Osteoblast (primary cell): Measurements from ENCODE around the gene SLC22A15. TPM values are rescaled to one million over a fixed set of nuclear protein-coding genes. Genes with fewer than 3 reads are reported as not detected.

Experiments used
- DNase-seq: peaks from one replicate; pipeline ENCODE4 v3.0.0; 2011; ENCODE audit warnings: low spot score, mixed read lengths; ENCODE audit not compliant: insufficient read length; ENCODE audit errors: missing footprints
- H2AFZ ChIP-seq: 2 replicates; pipeline ENCODE4 v1.6.0; 2011; ENCODE audit warnings: mild to moderate bottlenecking, low read length
- H3K27ac ChIP-seq: 2 replicates; pipeline ENCODE4 v1.5.1; 2011; ENCODE audit warnings: mild to moderate bottlenecking, low read depth, low read length, moderate library complexity
- H3K27me3 ChIP-seq: 2 replicates; pipeline ENCODE4 v1.6.0; 2012; ENCODE audit warnings: mild to moderate bottlenecking, control low read depth, inconsistent platforms, low read length, moderate library complexity; ENCODE audit not compliant: insufficient read depth
- H3K36me3 ChIP-seq: 2 replicates; pipeline ENCODE4 v1.5.1; 2011; ENCODE audit warnings: mild to moderate bottlenecking, low read length, control low read depth, moderate library complexity; ENCODE audit not compliant: insufficient read depth
- H3K4me1 ChIP-seq: 2 replicates; pipeline ENCODE4 v1.5.1; 2011; ENCODE audit warnings: mild to moderate bottlenecking, low read length, control low read depth, moderate library complexity; ENCODE audit not compliant: insufficient read depth
- H3K4me2 ChIP-seq: 2 replicates; pipeline ENCODE4 v1.6.0; 2011; ENCODE audit warnings: mild to moderate bottlenecking, low read length; ENCODE audit not compliant: insufficient read depth
- H3K4me3 ChIP-seq: fragments of 200-600 bp; sonication (generic); 3 replicates; pipeline ENCODE4 v1.5.1; 2012; ENCODE audit warnings: mild to moderate bottlenecking, low read length, inconsistent platforms; ENCODE audit not compliant: insufficient read depth
- H3K79me2 ChIP-seq: 2 replicates; pipeline ENCODE4 v1.6.0; 2012; ENCODE audit warnings: mild to moderate bottlenecking, low read length, control low read depth, inconsistent platforms; ENCODE audit not compliant: insufficient read depth
- H3K9me3 ChIP-seq: 2 replicates; pipeline ENCODE4 v1.5.1; 2011; ENCODE audit warnings: low read depth, low read length, control low read depth
- H4K20me1 ChIP-seq: 2 replicates; pipeline ENCODE4 v1.6.0; 2012; ENCODE audit warnings: mild to moderate bottlenecking, low read length, control low read depth; ENCODE audit not compliant: insufficient read depth
- total RNA-seq: library from RNA; depleted of rRNA; stranded (reverse); fragments of >200 nt; gene quantifications from 2 replicates; pipeline ENCODE4 v1.2.3, GENCODE V29; 2012
- TF ChIP-seq, protein P1 (sequence below): IDR thresholded peaks from 2 replicates; pipeline ENCODE4 v1.5.1; 2011; ENCODE audit warnings: mild to moderate bottlenecking, low read depth, low read length, moderate library complexity; ENCODE audit errors: extremely low read depth

The SLC22A15 gene
- total RNA-seq, 1 donor, result 14.5 TPM

DNA sequence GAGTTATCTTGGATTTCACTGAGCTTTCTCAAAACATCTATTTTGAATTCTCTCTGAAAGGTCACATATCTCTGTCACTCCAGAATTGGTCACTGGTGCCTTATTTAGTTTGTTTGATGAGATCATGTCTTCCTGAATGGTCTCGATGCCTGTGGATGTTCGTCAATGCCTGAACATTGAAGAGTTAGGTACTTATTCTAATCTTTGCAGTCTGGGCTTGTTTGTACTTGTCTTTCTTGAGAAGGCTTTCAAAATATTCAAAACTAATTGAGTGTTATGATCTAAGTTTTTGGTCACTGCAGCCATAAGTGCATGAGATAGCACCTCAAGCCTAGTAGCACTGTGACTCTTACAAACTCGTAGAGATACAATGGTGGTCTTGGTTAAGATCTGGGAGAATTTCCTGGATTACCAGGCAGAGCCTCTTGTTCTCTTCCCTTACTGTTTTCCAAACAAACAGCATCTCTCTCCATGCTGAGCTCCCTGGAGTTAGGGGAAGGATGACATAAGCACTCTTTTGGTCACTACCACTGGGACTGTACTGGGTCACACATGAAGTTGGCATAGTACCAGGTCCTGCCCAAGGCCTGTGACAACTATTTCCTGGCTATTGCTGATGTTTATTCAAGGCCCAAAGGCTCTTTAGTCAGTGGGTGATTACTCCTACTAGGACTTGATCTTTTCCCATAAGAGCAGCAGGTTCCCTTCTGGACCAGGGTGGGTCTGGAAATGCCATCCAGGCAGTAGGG, 25.6 kb downstream of the SLC22A15 start:
- Histone ChIP-seq H2AFZ (no peak overlapping the region), H3K4me2 (no peak overlapping the region), H3K9me3 (no peaks in the 10 kb centered on the region), H3K4me1 (no peaks in the 10 kb centered on the region), H3K79me2 (no peaks in the 10 kb centered on the region), H3K27me3 (no peaks in the 10 kb centered on the region), H4K20me1 (no peaks in the 10 kb centered on the region), H3K4me3 (no peak overlapping the region), H3K36me3 (no peaks in the 10 kb centered on the region), H3K27ac (no peak overlapping the region)
- TF ChIP-seq, protein P1, sequence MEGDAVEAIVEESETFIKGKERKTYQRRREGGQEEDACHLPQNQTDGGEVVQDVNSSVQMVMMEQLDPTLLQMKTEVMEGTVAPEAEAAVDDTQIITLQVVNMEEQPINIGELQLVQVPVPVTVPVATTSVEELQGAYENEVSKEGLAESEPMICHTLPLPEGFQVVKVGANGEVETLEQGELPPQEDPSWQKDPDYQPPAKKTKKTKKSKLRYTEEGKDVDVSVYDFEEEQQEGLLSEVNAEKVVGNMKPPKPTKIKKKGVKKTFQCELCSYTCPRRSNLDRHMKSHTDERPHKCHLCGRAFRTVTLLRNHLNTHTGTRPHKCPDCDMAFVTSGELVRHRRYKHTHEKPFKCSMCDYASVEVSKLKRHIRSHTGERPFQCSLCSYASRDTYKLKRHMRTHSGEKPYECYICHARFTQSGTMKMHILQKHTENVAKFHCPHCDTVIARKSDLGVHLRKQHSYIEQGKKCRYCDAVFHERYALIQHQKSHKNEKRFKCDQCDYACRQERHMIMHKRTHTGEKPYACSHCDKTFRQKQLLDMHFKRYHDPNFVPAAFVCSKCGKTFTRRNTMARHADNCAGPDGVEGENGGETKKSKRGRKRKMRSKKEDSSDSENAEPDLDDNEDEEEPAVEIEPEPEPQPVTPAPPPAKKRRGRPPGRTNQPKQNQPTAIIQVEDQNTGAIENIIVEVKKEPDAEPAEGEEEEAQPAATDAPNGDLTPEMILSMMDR, result no peak
- no peak for DNase-seq

DNA sequence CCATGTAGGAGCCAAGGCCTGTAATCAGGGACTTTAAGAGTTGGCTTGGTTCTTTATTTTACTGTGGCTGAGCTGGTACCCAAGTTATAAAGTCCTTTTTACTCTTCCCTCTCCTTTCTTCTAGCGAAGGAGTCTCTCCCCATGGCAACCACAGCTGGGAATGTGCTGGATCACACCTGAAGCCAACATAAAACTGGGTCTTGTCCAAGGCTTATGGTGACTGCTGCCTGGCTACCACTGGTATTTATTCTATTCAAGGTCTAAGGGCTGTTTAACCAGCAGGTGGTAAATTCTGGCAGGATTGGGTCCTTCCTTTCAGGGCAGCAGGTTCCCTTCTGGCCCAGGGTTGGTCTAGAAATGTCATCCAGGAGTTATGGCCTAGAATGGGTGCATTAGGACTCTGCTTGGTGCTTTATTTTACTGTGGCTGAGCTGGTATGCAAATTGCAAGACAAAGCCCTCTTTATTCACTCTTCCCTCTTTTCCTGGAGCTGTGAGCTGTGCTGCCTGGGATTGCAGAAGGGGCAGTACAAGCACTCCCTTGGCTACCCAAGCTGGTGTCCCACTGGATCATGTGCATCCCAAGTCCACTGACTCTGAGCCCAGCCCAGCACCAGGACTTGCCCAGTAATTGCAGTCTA, 26.6 kb downstream of the SLC22A15 start:
- TF ChIP-seq, protein P1, result no peak
- Histone ChIP-seq H3K4me3 (no peak overlapping the region), H3K27me3 (no peaks in the 10 kb centered on the region), H2AFZ (no peak overlapping the region), H3K4me1 (no peaks in the 10 kb centered on the region), H4K20me1 (no peaks in the 10 kb centered on the region), H3K79me2 (no peaks in the 10 kb centered on the region), H3K4me2 (no peak overlapping the region), H3K27ac (no peak overlapping the region), H3K9me3 (no peaks in the 10 kb centered on the region), H3K36me3 (no peaks in the 10 kb centered on the region)
- DNase-seq, result no peak

DNA sequence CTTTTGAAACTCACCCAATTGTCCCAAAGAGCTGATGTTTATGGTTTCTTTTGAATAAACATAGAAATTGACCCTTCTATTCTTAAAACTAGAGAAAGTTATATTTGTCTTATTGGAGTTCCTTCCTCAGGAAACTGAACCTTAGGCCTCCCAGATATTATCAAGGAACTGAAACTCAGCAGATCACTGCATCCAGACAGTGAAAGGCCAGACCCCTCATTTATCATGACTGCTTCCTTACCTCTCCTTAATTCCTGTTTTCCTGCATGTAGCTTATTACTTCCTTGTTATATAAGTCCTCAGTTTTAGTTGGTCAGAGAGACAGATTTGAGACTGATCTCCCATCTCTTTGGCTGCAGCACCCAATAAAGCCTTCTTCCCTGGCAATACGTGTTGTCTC, 27.5 kb downstream of the SLC22A15 start:
- Histone ChIP-seq H3K27me3 (no peaks in the 10 kb centered on the region), H3K27ac (no peak overlapping the region), H2AFZ (no peak overlapping the region), H3K79me2 (no peaks in the 10 kb centered on the region), H3K4me1 (no peaks in the 10 kb centered on the region), H3K4me2 (no peak overlapping the region), H3K36me3 (no peaks in the 10 kb centered on the region), H3K4me3 (no peak overlapping the region), H3K9me3 (no peaks in the 10 kb centered on the region), H4K20me1 (no peaks in the 10 kb centered on the region)
- TF ChIP-seq, protein P1, result no peak
- DNase-seq, result no peak

DNA sequence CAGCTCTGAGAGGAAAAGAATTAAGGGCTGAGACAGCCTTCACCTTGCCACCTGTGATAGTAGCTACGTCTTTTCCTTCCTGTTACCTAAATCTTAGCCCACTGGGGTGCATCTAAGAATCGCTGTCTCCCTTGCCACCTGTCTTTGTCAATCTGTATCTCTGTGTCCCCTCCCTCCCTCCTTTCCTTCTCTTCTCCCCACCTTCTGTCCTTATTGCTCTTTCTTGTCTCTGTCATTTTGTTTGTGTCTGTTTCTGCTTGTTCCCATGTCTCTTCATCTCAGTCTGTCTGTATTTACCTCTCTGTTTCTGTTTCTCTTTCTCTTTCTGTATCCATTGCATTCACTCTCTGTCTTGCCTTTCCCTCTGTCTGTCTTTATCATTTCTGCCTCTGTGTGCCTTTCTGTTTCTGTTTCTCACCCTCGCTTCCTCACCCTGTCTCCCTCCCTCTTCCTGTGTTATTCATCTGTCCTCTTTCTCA, 30.2 kb downstream of the SLC22A15 start:
- Histone ChIP-seq H3K79me2 (no peaks in the 10 kb centered on the region), H3K9me3 (no peaks in the 10 kb centered on the region), H3K4me2 (no peak overlapping the region), H3K4me3 (no peak overlapping the region), H3K36me3 (no peaks in the 10 kb centered on the region), H3K4me1 (no peaks in the 10 kb centered on the region), H3K27me3 (no peaks in the 10 kb centered on the region), H2AFZ (no peak overlapping the region), H4K20me1 (no peaks in the 10 kb centered on the region), H3K27ac (no peak overlapping the region)
- no peak for DNase-seq
- TF ChIP-seq, protein P1, result no peak
